ENCODE measurements around the gene GRB10.

DNA sequence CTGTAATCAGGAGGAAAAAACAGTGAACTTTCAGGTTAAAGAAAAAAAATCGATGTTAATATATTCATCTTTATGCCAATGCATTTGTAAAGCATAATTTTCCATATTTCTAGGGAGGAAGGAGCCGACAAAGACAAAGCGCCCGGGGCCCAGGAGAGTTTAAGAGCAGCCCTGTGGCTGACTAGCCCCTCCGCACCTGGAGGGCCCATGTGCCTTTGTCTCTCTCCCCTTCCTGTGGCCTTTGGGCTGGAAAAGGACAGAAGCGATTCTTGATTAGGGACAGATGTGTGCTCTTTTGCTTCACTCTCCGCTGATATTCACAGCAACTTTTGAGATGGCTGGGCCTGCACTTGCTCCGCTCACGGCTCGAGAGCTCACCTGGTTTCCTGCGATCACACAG is 240.6 kb downstream of the GRB10 start:
- TF ChIP-seq, protein P1, sequence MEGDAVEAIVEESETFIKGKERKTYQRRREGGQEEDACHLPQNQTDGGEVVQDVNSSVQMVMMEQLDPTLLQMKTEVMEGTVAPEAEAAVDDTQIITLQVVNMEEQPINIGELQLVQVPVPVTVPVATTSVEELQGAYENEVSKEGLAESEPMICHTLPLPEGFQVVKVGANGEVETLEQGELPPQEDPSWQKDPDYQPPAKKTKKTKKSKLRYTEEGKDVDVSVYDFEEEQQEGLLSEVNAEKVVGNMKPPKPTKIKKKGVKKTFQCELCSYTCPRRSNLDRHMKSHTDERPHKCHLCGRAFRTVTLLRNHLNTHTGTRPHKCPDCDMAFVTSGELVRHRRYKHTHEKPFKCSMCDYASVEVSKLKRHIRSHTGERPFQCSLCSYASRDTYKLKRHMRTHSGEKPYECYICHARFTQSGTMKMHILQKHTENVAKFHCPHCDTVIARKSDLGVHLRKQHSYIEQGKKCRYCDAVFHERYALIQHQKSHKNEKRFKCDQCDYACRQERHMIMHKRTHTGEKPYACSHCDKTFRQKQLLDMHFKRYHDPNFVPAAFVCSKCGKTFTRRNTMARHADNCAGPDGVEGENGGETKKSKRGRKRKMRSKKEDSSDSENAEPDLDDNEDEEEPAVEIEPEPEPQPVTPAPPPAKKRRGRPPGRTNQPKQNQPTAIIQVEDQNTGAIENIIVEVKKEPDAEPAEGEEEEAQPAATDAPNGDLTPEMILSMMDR (IDR thresholded peaks at IDR 0.05): no peak
- no peak for TF ChIP-seq POLR2A (IDR thresholded peaks at IDR 0.05)
